ENCODE results near the gene RARB.
A peak's percentile ranks its signal among the peaks of the same experiment; 100 is the strongest.

RARB gene

GRCh38 chr3:25547943-25548674 lies 120.0 kb downstream of the RARB start:
- DNase-seq (ENCODE audit: low spot score): peak; percentile 32
- no peak for FAIRE-seq

GRCh38 chr3:25548836-25549235 lies 120.8 kb downstream of the RARB start:
- DNase-seq (ENCODE audit: low spot score) (no peak), FAIRE-seq (no peak)

GRCh38 chr3:25552251-25552650 lies 124.2 kb downstream of the RARB start:
- FAIRE-seq: no peak
- DNase-seq (ENCODE audit: low spot score): no peak

GRCh38 chr3:25554376-25554775 lies 126.3 kb downstream of the RARB start:
- FAIRE-seq: no peak
- no peak for DNase-seq (ENCODE audit: low spot score)

- no peak for DNase-seq (ENCODE audit: low spot score)
These were observed 127.8 kb downstream of the RARB start for GRCh38 chr3:25555695-25556437.

GRCh38 chr3:25556447-25556846 lies 128.4 kb downstream of the RARB start:
- DNase-seq (ENCODE audit: low spot score) (no peak), FAIRE-seq (no peak)

More at GRCh38 chr3:25555695-25556437, 127.8 kb downstream of the RARB start:
- no peak for FAIRE-seq

GRCh38 chr3:25557694-25558093 lies 129.6 kb downstream of the RARB start:
- no peak for DNase-seq (ENCODE audit: low spot score)
- FAIRE-seq: no peak

GRCh38 chr3:25558121-25558520 lies 130.1 kb downstream of the RARB start:
- DNase-seq (ENCODE audit: low spot score) (no peak), FAIRE-seq (no peak)

GRCh38 chr3:25558796-25559195 lies 130.7 kb downstream of the RARB start:
- DNase-seq (ENCODE audit: low spot score) (no peak), FAIRE-seq (no peak)

- FAIRE-seq: no peak
These were observed 135.5 kb downstream of the RARB start for GRCh38 chr3:25563601-25564000.

GRCh38 chr3:25564075-25564474 lies 136.0 kb downstream of the RARB start:
- FAIRE-seq (no peak), DNase-seq (ENCODE audit: low spot score) (no peak)

More at GRCh38 chr3:25563601-25564000, 135.5 kb downstream of the RARB start:
- DNase-seq (ENCODE audit: low spot score): no peak

GRCh38 chr3:25565807-25566206 lies 137.7 kb downstream of the RARB start:
- no peak for DNase-seq (ENCODE audit: low spot score)
- FAIRE-seq: no peak

- DNase-seq (ENCODE audit: low spot score) (no peak), FAIRE-seq (no peak)
These were observed 138.4 kb downstream of the RARB start for GRCh38 chr3:25566358-25566920.

- DNase-seq (ENCODE audit: low spot score) (no peak), FAIRE-seq (no peak)
These were observed 139.3 kb downstream of the RARB start for GRCh38 chr3:25567388-25567787.

GRCh38 chr3:25567806-25568524 lies 139.9 kb downstream of the RARB start:
- FAIRE-seq (no peak), DNase-seq (ENCODE audit: low spot score) (no peak)

GRCh38 chr3:25568525-25569078 lies 140.5 kb downstream of the RARB start:
- no peak for DNase-seq (ENCODE audit: low spot score)
- no peak for FAIRE-seq

- DNase-seq (ENCODE audit: low spot score): no peak
- no peak for FAIRE-seq
These were observed 143.2 kb downstream of the RARB start for GRCh38 chr3:25571285-25571684.

GRCh38 chr3:25572336-25572735 lies 144.3 kb downstream of the RARB start:
- FAIRE-seq (no peak), DNase-seq (ENCODE audit: low spot score) (no peak)

- DNase-seq (ENCODE audit: low spot score): peak; percentile 42
- FAIRE-seq: no peak
These were observed 144.9 kb downstream of the RARB start for GRCh38 chr3:25572919-25573385.

- DNase-seq (ENCODE audit: low spot score): peak; percentile 35
- FAIRE-seq: no peak
These were observed 145.5 kb downstream of the RARB start for GRCh38 chr3:25573386-25574171.

Data from urothelium cell line (cell line).